Measurements from ENCODE around the gene SP2.

DNA sequence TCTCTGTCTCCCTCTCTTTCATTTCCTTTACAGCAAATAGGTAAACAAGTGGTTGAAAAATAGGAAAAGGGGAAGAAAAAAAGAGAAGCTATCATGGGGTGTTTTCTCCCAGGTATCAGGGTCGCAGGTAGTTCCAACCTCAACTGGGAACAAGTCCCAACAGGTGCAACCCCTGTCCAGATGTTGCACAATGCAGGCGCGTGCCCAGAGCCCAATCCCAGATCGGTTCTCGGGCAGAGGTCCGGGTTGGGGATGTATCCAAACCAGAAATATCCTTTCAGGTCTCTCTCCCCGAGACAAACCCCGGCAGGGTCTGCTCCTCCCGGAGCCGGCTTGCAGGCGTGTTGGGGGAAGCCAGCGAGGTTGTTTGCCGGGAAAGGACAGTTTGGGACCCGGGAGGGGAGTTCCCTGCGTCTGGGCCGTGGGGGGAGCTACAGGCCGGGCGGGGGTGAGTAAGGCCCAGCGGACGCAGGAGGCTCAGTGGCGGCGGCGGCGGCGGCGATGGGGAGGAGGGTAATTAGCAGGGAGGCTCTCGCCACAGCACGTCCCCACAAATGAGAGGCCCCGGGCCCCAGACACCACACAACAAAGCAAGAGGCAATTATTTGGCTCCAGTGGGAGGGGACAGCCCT is 23.9 kb upstream of the SP2 start:
- no peak for TF ChIP-seq FOSL1 (IDR thresholded peaks at IDR 0.05; ENCODE audit: low read depth)
- no peak for TF ChIP-seq POLR2A (IDR thresholded peaks at IDR 0.05; ENCODE audit: borderline replicate concordance, extremely low read depth, insufficient read depth, insufficient read length)
- TF ChIP-seq MAX (IDR thresholded peaks at IDR 0.05): no peak
- TF ChIP-seq, protein P1, sequence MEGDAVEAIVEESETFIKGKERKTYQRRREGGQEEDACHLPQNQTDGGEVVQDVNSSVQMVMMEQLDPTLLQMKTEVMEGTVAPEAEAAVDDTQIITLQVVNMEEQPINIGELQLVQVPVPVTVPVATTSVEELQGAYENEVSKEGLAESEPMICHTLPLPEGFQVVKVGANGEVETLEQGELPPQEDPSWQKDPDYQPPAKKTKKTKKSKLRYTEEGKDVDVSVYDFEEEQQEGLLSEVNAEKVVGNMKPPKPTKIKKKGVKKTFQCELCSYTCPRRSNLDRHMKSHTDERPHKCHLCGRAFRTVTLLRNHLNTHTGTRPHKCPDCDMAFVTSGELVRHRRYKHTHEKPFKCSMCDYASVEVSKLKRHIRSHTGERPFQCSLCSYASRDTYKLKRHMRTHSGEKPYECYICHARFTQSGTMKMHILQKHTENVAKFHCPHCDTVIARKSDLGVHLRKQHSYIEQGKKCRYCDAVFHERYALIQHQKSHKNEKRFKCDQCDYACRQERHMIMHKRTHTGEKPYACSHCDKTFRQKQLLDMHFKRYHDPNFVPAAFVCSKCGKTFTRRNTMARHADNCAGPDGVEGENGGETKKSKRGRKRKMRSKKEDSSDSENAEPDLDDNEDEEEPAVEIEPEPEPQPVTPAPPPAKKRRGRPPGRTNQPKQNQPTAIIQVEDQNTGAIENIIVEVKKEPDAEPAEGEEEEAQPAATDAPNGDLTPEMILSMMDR (IDR thresholded peaks at IDR 0.05 in 2 of 3, conservative IDR thresholded peaks at IDR 0.05 in 1 of 3; ENCODE audit: borderline replicate concordance in 1 of 3, insufficient read depth in 1 of 3, low read depth in 2 of 3, low read length in 2 of 3): no peak
- no peak for TF ChIP-seq SP1 (IDR thresholded peaks at IDR 0.05; ENCODE audit: low read depth)
- no peak for TF ChIP-seq JUND (IDR thresholded peaks at IDR 0.05)
